ENCODE data around the gene AKT1S1.

Gene AKT1S1

DNA sequence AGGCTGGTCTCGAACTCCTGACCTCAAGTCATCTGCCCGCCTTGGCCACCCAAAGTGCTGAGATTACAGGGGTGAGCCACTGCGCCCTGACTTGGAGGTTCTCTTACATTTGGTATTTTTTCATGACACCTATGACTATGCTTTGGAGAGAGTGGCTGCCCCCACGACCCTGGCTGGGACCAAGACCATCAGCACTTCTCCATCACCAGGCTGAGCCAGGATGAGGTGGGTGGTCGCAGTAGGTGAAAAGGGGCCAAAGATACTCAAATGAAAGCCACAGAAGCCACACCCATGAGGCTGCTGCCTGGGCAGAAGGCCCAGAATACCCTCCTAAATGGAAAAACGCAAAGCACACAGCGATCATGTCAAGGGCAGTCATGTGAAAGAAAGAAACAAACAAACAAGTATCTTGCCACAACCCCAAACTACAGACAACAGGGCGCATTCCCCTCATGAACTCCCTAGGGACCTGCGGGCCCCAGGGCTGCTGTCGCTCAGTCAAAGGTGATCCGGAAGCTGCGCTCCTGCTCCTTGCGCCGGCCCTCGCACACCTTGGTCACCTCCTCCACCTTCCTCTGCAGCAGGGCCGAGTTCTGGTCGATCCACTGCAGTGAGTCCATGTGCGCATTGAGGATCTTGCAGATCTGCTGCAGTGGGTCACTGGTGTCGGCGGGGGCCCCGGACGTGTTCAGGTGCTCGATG is 30.7 kb upstream of the AKT1S1 start:
- DNase-seq = no peak

DNA sequence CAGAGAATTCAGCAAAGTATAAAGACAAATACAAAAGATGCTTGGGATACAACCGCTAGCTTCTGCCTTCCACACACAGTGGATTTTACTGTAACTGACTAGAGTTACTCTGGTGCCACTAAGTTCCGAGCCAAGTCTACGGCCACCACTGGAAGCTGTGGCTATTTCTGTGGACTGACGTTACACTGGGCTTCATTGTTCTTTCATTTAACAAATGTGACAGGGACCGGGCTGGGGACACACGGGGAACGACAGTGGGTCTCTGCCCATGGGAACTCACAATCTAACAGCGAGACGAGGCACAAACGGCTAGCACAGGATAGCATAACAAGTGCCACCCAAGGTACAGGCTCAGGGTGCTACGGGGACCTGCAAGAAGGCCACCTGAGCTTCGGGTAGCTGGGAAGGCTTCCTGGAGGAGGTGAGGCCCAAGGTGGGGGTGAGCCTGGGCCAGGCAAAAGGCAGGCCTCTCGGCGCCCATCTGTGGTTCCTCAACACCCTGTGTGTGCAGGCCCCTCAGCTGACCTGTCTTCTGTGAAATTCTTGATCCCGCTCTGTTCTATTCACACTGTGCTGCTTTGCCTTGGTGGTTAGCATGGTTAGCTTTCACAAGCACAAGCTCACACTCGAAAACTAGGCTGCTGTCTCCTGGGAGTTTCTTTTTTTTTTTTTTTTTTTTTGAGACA is 29.9 kb upstream of the AKT1S1 start:
- DNase-seq = peak in 4 of 14 donors; percentile 4 to 28 (median 8)

DNA sequence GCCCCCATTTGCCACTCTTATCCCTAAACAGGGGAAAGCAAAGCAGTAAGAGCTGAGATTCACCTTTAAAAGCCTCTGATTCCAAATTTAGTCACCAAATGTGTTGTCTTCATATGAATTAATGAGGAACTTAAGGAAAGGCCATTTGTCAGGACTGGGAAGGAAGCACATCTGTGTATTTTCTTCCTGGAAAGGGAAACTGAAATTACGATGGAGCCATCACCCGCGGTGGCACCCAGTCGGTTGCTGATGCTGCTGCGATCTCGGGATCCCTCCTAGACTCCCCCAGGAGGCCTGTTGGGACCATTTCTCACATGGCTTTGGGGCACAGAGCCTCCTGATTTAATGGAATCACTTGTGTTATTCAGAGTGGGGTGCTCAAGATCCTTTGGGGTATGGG is 27.0 kb upstream of the AKT1S1 start:
- no peak for DNase-seq

DNA sequence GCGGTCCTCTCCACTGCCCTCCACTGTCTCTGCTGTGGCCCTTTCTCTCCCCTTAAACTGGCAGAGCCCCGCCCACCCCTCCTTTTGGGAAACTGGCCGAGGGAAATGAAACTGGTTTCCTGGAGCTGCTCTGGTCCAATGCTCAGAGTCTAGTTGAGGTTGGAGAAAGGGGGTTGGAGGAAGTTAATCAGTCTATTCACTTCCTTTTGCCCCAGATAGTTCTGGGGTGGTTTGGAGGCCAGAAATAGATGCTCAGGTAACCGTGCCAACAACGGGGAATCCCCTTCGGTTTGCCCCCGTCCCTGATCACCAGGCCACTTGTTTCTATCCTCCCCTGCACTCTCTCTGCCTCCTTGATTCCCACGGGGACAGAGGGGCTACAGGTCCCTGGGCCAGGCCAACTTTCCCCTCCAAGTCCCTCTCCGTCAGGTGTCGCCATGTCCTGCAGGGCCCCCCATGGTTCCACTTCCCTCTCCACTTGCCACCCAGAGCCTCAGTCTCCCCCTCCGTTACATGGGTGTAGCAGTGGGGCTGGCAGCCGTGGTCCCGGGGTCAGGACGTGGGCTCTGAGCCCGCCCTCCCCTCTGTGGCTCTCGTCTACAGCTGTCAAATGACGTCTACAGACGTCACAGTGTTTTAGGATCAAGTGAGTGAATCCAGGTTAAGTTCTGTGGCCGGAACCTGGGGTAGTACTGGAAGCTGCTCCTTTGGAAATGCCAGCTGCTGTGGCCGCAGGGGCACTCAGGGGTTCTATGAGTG is 19.9 kb upstream of the AKT1S1 start, which contains the start of gene IL4I1:
IL4I1 (minus strand) TSS at position 25 of the 759 bp plus-strand sequence. CDS start 727 bp downstream, outside the sequence.
- DNase-seq = peak in 4 of 14 donors; percentile 2 to 33 (median 26)

DNA sequence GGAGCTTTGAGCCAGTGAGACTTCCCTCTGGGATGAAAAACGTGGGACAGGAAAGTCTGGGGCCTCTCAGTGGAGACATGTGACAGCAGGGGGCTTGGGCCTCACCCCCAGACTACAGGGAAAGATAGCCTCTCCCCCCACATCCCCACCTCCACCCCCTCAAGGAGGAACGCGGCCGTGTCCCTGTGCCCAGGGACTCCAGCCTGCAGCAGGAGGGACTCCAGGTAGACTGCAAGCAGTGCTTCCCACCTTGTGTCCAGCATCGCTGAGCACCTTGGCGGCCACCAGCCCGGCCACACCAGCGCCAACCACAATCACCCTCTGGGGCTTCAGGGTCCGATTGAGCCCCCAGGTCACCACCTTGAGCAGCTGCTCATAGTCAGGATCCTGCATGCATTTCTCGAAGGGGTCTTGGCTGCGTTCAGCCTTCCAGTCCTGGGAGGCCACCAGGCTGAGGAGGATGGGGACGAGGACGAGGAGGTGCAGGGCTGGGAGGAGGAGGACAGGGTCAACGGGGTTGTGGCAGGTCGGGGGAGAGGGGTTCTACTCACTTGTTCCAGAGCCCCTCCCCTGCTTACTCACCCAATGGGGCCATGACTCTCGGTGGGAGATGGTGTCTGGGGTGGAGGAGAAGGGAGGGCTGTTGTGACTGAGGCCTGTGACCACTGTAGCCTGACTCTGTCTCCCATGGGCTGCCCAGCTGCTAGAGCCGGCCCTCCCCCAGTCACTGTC is 18.6 kb upstream of the AKT1S1 start:
- DNase-seq = no peak

DNA sequence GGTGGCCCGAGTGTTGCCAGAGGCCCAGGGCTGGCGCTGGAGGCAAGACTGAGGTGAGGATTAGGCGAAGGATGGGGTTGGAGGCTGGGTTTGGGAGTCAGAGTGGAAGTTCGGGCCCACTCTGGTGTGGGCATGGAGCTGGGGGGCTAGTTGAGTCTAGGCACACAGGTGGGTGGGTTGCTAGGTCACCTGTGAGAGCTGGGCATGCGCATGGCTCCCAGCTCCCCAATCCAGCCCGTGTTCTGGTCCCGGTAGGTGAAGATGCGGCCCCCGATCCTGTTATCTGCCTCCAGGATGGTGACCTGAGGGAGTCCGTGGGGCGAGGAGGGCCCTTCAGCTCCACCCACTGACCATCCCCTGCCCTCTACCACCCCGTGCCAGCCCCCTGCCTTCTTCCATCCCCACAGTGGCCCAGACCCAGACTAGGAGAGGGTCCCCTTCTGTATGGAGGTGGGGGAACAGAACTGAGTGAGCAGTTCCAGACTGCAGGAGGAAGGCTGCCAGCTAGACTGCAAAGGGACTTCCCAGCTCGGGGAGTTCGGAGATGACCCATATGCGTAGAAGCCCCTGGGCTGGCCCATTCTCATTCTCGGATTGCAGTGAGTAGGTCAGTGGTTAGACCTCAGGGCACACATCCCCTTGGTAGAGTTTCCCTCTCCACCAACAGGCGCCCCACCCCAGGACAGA is 17.9 kb upstream of the AKT1S1 start:
- no peak for DNase-seq

DNA sequence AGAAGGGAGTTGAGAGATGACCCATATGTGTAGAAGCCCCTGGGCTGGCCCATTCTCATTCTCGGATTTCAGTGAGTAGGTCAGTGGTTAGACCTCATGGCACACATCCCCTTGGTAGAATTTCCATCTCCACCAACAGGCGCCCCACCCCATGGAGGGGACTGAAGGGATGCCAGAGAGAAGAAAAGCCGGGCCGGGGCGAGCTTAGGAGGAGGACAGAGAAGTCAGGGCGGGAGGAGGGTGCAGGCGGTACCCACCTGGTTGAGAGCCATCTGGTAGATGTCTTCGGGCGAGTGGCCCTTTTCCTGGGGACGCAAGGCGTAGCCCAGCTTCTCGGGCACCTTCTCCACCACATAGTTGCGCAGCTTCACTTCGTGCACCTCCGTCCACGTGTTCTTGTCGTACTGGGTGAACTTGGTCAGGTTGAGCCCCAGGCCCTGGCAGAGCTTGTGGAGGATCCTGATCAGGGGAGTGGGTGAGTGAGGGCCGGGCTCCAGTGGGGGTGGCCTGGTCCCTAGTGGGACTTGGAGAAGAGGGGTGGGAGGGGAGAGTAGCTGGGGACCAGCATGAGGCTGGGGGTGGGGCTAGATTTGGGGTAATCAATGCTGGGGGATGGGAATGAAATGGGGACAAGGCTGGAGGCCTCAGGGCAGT is 17.0 kb upstream of the AKT1S1 start:
- no peak for DNase-seq

DNA sequence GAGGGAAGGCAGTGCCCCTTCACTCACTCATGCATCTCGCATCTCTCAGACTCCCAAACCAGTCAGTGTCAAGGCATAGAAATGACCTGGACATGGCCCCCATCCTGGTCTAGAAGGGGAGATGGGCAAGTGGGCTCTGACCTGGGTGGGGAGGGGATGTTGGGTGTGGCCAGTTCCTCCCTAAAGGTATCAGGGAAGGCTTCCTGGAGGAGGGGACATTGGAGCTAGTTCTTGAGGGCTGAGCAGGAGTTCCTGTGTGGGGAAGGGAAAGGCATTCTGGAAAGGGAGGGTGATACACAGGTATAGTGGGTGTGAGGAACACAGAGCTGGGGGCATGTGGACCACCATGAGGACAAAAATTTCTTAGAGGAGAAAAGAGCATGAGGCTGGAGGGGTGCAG is 15.6 kb upstream of the AKT1S1 start:
- no peak for DNase-seq

DNA sequence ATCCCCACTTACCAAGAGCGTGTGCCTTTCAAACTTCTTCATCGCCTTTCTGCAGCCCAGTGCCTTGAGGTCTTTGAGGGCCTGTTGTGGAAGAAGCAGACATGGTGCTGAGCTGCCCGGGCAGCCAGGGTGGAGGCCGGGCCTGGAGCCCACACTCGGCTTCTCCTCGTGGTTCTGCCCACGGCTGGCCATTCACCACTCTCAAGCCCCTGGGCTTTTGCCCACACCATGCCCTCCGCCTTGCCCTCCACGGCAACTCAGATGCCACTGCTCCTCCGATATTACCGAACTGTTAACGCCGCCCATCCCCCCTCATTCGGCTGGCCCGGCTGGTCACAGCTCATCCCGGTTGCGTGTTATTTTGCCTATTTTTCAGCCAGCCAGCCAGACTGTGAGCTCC is 14.2 kb upstream of the AKT1S1 start:
- no peak for DNase-seq

DNA sequence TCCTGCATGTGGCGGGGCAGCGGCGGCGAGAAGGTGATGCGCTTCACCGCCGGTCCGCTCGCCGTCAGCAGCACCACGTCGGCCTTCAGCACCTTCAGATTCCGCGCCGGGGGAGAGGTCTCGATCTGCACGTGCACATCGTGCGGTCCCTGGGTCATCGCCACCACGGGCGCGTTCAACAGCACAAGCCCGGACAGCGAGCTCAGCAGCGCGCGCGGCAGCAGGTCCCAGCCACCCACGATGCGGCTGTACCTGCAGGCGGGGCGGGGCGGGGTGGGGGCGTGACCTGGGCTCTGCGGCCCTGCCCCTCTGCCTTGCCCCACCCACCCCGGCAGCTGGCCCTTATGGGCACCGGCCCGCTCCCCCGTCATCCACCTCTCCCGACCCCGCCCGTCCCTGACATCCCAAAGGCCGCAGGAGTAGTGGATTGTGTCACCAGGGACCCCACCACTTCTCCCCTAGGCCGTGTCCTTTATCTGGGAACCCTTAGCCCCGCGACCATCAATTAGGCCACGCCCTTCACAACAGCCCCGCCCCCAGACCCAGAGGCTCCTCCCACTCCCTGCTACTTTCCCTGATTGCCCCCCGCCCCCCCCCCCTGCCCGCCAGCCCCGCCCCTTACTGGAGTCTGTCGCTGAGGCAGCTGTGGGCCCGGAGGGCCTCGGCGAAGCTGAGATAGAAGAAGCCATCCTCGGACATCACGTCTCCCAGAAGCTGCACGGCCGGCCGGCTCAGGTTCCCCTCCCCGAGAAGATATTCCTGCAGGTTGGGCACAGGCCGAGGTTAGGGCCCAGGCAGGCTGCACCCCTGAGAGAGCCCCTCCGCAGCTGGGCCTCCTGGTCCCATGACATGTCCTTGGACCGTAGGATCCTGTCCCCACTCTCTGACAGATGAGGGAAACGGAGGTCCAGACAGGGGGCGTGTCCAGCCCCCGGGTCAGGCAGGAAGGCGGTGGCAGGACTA is 13.5 kb upstream of the AKT1S1 start:
- no peak for DNase-seq

DNA sequence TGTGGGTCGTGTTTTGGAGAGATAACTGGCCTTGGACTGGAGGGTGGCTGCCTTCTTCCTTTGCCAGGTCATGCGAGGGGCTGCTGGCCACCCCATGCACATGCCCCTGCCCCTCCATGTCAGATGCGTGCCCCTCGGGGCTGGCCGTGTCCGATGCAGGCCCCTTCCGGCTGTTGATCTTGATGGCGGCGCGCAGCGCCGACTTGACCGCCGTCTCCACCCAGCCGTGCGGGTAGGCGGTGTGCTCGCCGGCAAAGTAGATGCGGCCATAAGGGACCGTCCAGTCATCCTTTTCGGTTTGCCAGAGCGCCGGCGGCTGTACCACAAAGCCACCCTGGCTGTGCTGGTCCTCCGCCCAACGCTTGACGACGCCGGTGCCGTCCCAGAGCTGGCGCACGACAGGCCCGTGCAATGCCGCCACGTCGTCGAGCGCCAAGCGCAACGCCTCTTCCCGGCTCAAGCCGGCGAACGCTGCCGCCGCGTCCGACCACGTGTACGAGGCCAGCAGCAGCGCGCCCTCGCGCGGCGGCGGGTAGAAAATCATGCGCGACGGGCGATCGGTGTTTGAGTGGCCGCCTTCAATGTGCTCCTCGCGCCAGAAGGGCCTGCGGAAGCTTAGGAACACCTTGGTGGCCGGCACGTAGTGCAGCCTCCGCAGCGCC is 12.7 kb upstream of the AKT1S1 start:
- peak in 9 of 14 donors; percentile 10 to 41 (median 24) for DNase-seq

DNA sequence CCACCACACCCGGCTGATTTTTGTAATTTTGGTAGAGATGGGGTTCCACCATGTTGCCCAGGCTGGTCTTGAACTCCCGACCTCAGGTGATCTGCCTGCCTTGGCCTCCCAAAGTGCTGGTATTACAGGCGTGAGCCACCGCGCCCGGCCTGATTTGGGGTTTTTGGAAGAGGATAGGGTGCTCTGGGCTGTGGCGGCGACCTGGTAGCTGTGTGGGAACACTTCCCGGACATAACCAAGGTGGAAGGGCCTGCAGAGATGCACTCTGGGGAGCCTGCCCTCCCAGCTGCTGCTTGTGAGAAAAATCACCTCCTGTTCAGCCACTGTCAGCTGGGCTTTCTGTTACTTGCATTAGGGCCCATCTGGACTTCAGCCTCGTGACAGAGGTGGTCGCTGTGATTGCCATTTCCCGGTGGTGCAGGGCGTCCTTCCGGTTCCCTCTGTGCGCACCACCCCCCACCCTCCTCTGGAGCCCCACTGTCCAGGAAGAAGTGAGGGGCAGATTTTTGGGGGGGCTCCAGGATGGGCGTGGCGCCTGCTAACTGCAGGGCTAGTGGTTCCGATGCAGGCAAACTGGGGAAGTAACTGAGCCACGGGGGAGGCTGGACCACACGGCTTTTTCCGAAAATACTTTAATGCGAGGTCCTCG is 12.0 kb upstream of the AKT1S1 start:
- no peak for DNase-seq

DNA sequence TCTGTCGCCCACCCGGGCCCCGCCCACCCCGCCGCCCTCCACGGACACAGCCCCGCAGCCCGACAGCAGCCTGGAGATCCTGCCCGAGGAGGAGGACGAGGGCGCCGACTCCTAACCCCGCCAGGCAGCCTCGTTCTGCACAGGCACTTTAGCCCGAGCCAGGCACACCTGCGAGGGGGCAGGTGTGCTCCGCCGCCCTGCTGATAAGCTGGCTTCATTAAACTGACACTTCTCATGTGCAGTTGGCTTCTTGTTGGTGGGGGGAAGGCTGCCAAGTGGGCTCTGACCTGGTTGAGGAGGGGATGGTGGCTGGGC is 11.3 kb upstream of the AKT1S1 start:
- no peak for DNase-seq

DNA sequence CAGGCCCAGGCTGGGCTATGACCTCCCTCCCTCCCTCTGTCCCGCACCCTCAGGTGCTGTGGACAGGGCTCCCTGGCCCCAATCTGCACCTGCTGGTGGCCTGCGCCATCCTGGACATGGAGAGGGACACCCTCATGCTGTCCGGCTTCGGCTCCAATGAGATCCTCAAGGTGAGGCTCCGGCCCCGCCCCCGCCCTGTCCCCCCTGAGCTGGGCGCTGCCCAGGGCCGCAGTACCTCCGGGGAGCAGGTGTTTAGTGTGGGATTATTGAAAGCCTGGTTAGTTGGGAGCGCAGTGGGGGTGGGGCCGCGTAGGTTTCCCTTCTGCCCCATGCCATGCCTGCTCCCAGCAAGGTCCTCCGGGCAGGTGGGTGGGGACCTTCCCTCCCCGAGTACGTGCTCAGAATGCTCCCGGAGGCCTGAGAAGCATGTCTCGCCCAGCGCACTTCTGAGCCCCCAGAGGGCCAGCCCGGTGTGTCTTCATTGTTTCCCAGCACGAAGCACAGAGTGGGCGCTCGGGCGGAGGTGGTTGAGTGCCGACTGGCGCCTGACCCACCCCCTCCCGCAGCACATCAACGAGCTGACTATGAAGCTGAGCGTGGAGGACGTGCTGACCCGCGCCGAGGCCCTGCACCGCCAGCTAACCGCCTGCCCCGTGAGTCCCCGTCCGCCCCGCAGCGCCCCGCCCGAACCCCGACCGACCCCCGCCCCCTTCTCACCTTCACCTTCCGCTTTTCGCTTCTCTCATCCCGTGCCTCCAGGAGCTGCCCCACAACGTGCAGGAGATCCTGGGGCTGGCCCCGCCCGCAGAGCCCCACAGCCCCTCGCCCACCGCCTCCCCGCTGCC is 10.7 kb upstream of the AKT1S1 start:
- no peak for DNase-seq

DNA sequence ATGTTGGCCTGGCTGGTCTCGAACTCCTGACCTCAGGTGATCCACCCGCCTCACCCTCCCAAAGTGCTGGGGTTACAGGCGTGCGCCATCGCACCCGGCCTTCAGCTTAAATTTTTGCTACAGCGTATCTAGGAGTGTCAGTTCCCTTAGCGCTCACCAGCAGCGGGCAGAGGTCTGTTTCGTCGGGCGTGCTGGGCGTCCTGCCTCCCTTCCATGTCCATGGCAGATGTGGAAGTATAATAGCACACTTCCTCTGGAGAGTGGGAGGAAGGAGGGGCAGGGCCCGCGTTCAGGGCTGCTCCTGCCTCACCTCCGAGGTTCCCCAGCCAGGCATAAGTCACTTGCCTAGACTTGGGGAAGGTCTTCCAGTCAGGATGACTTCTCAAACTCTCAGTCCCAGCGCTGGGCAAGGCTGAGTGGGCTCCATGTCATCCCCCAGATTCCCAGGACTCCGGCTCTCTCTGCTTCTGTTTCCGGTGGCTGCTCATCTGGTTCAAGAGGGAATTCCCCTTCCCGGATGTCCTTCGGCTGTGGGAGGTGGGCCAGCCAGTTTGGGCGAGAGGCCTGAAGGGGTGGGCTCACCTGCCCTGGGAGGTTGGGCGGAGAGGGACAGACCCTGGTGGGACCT is 10.0 kb upstream of the AKT1S1 start:
- DNase-seq = no peak

DNA sequence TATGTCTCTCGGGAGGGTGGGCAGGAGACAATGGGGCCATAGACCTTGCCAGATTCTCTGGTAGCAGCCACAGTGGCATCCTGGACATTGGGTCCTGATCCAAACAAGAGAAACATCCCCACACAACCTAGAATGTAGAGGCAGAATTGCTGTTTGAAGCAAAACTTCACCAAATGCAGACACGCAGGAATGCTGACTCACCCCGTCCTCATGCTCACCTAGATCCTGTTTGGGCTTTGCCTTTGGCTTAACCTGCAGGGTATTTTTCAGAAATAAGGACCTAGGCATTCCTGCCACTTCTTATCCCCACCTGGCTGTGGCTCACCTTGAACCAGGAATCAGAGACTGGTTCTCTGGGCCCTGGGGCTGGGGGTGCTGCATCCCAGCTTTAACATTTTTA is 7.6 kb upstream of the AKT1S1 start:
- no peak for DNase-seq

DNA sequence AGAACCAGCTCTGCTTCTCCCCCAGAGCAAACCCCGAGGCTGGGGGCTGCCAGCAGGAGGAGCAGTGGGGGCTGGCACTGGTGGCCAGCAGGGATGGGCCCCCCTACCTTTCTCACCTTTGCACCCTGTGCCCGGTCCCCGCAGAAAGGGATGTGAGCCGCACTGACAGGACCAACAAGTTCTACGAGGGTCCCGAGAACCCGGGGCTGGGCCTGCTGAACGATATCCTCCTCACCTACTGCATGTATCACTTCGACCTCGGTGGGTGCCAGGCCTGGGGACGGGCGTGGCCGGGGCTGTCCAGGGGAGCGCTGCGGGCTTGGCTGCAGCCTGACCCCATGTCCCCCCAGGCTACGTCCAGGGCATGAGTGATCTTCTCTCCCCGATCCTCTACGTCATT is 7.0 kb upstream of the AKT1S1 start:
- no peak for DNase-seq

DNA sequence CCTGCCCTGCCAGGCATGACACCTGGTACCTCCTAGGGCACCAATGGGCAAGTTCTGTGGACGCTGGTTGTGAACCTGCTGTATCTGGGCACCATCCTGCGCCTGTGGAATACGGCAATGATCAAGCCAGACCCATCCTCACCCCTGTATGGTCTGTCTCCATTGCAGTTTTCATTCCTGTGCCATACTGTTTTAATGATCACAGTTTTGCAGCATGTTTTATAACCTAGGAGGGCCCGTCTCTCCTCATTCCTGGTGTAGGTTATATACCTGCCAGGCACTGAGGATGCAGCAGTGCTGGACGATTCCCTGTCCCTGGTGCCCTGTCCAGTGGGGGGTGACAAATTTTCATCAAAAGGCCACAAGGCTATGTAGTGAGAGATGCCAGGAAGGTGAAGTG is 5.9 kb upstream of the AKT1S1 start:
- DNase-seq = no peak

All from C1 segment of cervical spinal cord (tissue), 14 donors.